Endothelial cell (in vitro differentiated cells): ENCODE measurements around the gene LRRC75A. TPM values are rescaled to one million over a fixed set of nuclear protein-coding genes. Genes with fewer than 3 reads are reported as not detected.
A peak's percentile ranks its signal among the peaks of the same experiment; 100 is the strongest.

Experiments used
- DNase-seq: peaks from one replicate; pipeline ENCODE4 v3.0.0; 2021; ENCODE audit warnings: low spot score
- H3K27ac Mint-ChIP-seq: one replicate; pipeline ENCODE4 v1.8.0; 2021; ENCODE audit warnings: mixed read lengths, inconsistent platforms; ENCODE audit not compliant: unreplicated experiment
- H3K27me3 Mint-ChIP-seq: one replicate; pipeline ENCODE4 v1.8.0; 2021; ENCODE audit warnings: mild to moderate bottlenecking, moderate library complexity, mixed read lengths, inconsistent platforms; ENCODE audit not compliant: unreplicated experiment
- H3K36me3 Mint-ChIP-seq: one replicate; pipeline ENCODE4 v1.8.0; 2021; ENCODE audit warnings: mild to moderate bottlenecking, low read depth, mixed read lengths, inconsistent platforms; ENCODE audit not compliant: unreplicated experiment
- H3K4me1 Mint-ChIP-seq: one replicate; pipeline ENCODE4 v1.8.0; 2021; ENCODE audit warnings: mild to moderate bottlenecking, mixed read lengths, inconsistent platforms; ENCODE audit not compliant: unreplicated experiment
- H3K4me3 Mint-ChIP-seq: one replicate; pipeline ENCODE4 v1.8.0; 2021; ENCODE audit warnings: mild to moderate bottlenecking, mixed read lengths, inconsistent platforms; ENCODE audit not compliant: unreplicated experiment
- H3K9me3 Mint-ChIP-seq: one replicate; pipeline ENCODE4 v1.8.0; 2021; ENCODE audit warnings: mixed read lengths, inconsistent platforms; ENCODE audit not compliant: unreplicated experiment
- total RNA-seq: library from RNA; stranded (reverse); fragmentation: NEBNext Ultra II Directional; extraction: Animal tissue kit (Norgen Biotek cat#: 25700); gene quantifications from one replicate; pipeline ENCODE4 v1.2.1, GENCODE V29; 2021; ENCODE audit not compliant: unreplicated experiment
- TF ChIP-seq, protein P1 (sequence below): fragments of 200-600 bp; sonication (generic); IDR thresholded peaks from one replicate; pipeline ENCODE4 v1.5.0; 2021; ENCODE audit warnings: antibody characterized with exemption; ENCODE audit not compliant: unreplicated experiment

LRRC75A gene
- total RNA-seq, 1 donor from 2014 or later: 0.95 TPM

DNA sequence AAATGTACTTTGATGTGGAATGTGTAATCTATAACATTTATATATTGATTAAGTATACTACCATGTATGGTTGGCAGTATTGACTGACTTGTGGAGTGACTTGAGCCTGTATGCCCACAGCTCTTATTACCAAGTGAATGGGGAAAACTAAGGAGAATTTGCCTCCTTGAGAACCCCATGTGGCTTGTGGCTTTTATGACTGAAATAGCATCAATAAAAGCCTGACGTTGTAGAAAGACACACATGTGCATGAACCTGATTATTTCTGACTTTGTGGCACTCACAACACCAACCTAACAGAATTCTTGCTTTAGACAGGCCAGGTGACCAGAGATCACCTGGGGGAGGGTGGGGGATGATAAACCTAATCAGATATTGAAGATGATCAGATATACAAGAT is 2.1 kb upstream of the LRRC75A start:
- DNase-seq: no peak
- TF ChIP-seq, protein P1, sequence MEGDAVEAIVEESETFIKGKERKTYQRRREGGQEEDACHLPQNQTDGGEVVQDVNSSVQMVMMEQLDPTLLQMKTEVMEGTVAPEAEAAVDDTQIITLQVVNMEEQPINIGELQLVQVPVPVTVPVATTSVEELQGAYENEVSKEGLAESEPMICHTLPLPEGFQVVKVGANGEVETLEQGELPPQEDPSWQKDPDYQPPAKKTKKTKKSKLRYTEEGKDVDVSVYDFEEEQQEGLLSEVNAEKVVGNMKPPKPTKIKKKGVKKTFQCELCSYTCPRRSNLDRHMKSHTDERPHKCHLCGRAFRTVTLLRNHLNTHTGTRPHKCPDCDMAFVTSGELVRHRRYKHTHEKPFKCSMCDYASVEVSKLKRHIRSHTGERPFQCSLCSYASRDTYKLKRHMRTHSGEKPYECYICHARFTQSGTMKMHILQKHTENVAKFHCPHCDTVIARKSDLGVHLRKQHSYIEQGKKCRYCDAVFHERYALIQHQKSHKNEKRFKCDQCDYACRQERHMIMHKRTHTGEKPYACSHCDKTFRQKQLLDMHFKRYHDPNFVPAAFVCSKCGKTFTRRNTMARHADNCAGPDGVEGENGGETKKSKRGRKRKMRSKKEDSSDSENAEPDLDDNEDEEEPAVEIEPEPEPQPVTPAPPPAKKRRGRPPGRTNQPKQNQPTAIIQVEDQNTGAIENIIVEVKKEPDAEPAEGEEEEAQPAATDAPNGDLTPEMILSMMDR: no peak
- H3K4me1 Mint-ChIP-seq: peaks cover 10% of the 10 kb centered on the region
- no peaks in the 10 kb centered on the region for H3K9me3 Mint-ChIP-seq
- H3K27me3 Mint-ChIP-seq: peaks cover 12% of the 10 kb centered on the region
- no peak overlapping the region for H3K27ac Mint-ChIP-seq
- H3K36me3 Mint-ChIP-seq: peaks cover 4% of the 10 kb centered on the region
- H3K4me3 Mint-ChIP-seq: no peak overlapping the region

DNA sequence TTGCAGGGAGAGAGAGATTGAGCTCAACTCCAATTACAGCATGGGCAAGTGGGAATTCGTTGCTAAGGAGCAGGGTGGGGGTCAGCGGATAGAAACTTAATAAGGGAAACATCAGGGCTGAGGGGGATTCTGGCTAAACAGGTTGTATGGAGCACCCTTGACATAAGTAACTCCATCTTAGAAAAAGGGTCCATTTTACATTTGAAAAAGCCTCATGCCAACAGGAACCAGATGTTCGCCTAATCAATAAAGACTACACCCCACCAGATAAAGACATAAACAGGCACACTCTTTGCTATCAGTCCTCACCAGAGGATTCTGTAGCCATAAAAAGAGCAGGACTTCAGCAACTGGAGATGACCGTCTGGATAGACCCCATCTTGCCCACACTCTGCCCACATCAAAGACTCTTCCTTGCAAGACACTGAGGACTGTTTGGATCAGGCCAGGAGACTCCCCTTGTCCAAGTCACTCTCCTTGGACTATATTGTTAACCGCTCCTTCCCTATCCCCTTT is 1.6 kb upstream of the LRRC75A start:
- H3K9me3 Mint-ChIP-seq: no peaks in the 10 kb centered on the region
- H3K27ac Mint-ChIP-seq: no peak overlapping the region
- TF ChIP-seq, protein P1: no peak
- DNase-seq: no peak
- peaks cover 4% of the 10 kb centered on the region for H3K36me3 Mint-ChIP-seq
- no peak overlapping the region for H3K4me3 Mint-ChIP-seq
- H3K4me1 Mint-ChIP-seq: peaks cover 13% of the 10 kb centered on the region
- peaks cover 12% of the 10 kb centered on the region for H3K27me3 Mint-ChIP-seq

DNA sequence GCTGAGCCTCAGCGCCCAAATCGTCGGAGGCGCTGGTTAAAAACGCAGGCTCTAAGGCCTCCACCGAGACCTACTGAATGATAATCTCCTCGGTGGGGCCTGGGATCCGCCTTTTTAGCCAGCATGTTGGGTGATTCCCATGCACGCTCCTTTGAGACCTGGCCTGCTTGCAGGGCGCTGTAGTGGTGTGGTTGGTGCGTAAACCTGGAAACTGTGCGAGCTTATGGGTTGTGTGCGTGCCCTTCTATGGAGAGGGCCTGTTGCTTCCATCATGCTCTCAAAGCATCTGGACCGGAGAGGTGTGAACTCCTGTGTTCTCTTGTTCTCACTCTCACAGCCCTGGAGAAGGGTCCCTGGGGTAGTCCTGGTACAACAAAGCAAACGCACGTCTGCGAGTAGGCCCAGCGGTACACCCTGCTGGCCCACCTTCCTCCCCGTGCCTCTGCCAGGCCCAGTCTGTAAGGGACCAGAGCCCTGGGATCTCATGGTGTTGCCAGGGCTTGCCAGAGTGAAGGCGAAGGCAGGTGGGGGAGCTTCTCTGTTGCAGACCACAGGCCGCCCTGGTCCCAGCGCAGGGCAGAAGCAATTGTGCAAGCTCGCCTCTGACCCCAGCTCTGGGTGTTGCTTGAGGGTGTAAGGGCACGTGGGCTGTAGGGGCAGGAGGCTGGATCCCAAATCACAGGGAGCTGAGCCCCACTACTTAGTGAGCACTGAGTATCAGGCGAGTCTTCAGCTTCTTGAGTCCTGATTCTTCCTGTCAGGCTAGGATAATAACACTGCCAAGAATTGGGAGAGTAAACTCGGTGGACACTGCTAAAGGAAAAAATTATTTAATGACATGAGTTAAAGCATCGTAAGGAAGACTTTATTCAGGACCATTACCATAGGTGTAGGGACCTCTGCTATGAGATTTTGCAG is 879 bp upstream of the LRRC75A start:
- peak overlapping the region; percentile 87 for H3K4me3 Mint-ChIP-seq
- peaks cover 4% of the 10 kb centered on the region for H3K36me3 Mint-ChIP-seq
- DNase-seq: no peak
- H3K4me1 Mint-ChIP-seq: peaks cover 18% of the 10 kb centered on the region
- peaks cover 12% of the 10 kb centered on the region for H3K27me3 Mint-ChIP-seq
- no peaks in the 10 kb centered on the region for H3K9me3 Mint-ChIP-seq
- TF ChIP-seq, protein P1: no peak
- peak overlapping the region; percentile 52 for H3K27ac Mint-ChIP-seq

DNA sequence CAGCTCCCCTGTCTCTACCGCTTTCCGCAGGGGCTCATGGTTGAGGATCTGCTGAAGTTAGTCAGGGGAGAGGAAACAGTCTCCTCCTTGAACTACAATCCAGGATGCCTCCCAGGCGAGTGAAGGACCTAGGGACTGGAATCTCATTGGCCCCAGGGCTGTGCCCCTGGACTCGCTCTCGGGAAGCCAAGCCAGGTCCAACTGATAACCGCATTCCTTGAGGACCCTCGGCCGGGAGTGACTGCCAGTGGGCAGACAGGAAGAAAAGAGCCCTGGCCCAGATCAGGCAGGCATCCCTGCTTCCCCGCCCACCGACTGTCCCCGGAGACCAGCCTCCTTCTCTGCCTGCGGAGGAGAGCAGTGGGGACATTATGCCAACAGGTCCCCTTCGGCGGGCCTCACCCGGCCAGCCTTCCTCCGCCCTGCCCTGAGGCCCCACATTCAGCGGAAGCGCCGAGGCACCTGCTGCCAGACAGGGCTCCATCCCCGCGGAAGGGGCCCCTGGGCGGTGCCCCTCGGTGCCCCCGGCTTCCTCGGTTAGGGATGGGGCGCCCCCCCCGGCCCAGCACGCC is 776 bp downstream of the LRRC75A start:
- H3K36me3 Mint-ChIP-seq: peaks cover 4% of the 10 kb centered on the region
- H3K27ac Mint-ChIP-seq: no peak overlapping the region
- peaks cover 28% of the 10 kb centered on the region for H3K4me1 Mint-ChIP-seq
- H3K27me3 Mint-ChIP-seq: peaks cover 13% of the 10 kb centered on the region
- no peak for DNase-seq
- no peak overlapping the region for H3K4me3 Mint-ChIP-seq
- no peaks in the 10 kb centered on the region for H3K9me3 Mint-ChIP-seq
- TF ChIP-seq, protein P1: no peak

DNA sequence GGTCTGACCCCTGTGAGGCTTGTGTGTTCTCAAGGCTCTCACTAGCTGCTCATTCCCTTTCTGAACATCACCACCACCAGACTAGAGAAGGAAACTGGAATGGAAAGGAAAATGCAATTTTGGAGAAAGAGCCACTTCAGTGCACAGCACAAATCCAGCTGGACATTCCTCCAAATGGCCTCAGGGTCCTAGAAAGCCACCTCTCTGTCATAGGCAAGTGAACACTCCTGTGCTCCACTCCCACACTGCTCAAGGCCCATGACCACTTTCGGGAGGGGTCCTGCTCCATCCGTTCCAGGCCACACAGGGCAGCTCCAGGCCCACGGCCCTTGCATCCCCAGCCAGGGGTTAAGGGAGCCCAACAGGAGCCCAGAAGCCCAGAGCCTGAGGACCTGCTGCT is 2.6 kb downstream of the LRRC75A start:
- no peak overlapping the region for H3K4me3 Mint-ChIP-seq

More for the DNA sequence above, 2.6 kb downstream of the LRRC75A start:
- Mint-ChIP-seq H3K27me3 (peaks cover 17% of the 10 kb centered on the region), H3K27ac (no peak overlapping the region), H3K4me1 (peaks cover 43% of the 10 kb centered on the region), H3K9me3 (no peaks in the 10 kb centered on the region), H3K36me3 (peaks cover 4% of the 10 kb centered on the region)
- DNase-seq: no peak
- TF ChIP-seq, protein P1: no peak
